A673 (cell line): Measurements from ENCODE around the gene TSHZ2. TPM values are rescaled to one million over a fixed set of nuclear protein-coding genes. Genes with fewer than 3 reads are reported as not detected.

Experiments
- BruUV-seq: library from RNA; stranded (reverse); fragments of 400-500 nt; replicated peaks from 2 replicates; lab custom pipeline; 2021; lab: Mats Ljungman, UMichigan
- CTCF ChIA-PET: fragments of 300-600 bp; sonication (Branson Sonifier 250); formaldehyde crosslinking; loops from one replicate; lab custom pipeline; 2022; ENCODE audit warnings: antibody characterized with exemption; lab: Charles Lee
- POLR2A ChIA-PET: fragments of 300-600 bp; sonication (Branson Sonifier 250); formaldehyde crosslinking; loops from one replicate; lab custom pipeline; 2022; ENCODE audit warnings: antibody characterized with exemption; ENCODE audit not compliant: low non-redundant PET; lab: Charles Lee
- DNase-seq: peaks from one replicate; pipeline ENCODE4 v3.0.0-alpha.2; 2015; ENCODE audit warnings: low spot score
- H3K27ac ChIP-seq: fragments of 200-600 bp; sonication (generic); 2 replicates; pipeline ENCODE4 v1.5.1; 2016; ENCODE audit warnings: mixed run types, low read depth, mild to moderate bottlenecking, mixed read lengths, antibody characterized with exemption, low read length; ENCODE audit not compliant: poor library complexity, severe bottlenecking
- H3K27me3 ChIP-seq: fragments of 200-600 bp; sonication (generic); replicated peaks from 2 replicates; pipeline ENCODE4 v1.6.1; 2017; ENCODE audit warnings: mixed run types, low read depth, mild to moderate bottlenecking, mixed read lengths, antibody characterized with exemption, low read length; ENCODE audit not compliant: insufficient read depth, poor library complexity
- H3K36me3 ChIP-seq: fragments of 200-600 bp; sonication (generic); 2 replicates; pipeline ENCODE4 v1.6.1; 2016; ENCODE audit warnings: mixed run types, mild to moderate bottlenecking, mixed read lengths, antibody characterized with exemption, low read length; ENCODE audit not compliant: insufficient read depth, poor library complexity, severe bottlenecking
- H3K4me1 ChIP-seq: fragments of 200-600 bp; sonication (generic); 2 replicates; pipeline ENCODE4 v1.6.1; 2017; ENCODE audit warnings: mixed run types, mild to moderate bottlenecking, mixed read lengths, antibody characterized with exemption, low read length; ENCODE audit not compliant: insufficient read depth, poor library complexity, severe bottlenecking
- H3K4me3 ChIP-seq: fragments of 200-600 bp; sonication (generic); 2 replicates; pipeline ENCODE4 v1.5.1; 2016; ENCODE audit warnings: low read depth, mixed run types, mild to moderate bottlenecking, mixed read lengths, low read length; ENCODE audit not compliant: poor library complexity, severe bottlenecking
- H3K9me3 ChIP-seq: fragments of 200-600 bp; sonication (generic); 2 replicates; pipeline ENCODE4 v1.6.1; 2016; ENCODE audit warnings: mixed run types, low read depth, mild to moderate bottlenecking, mixed read lengths, antibody characterized with exemption, low read length; ENCODE audit not compliant: poor library complexity, severe bottlenecking
- CTCF ChIP-seq: fragments of 300-800, 200-600 bp; sonication (generic); conservative IDR thresholded peaks from 2 replicates; pipeline ENCODE4 v1.5.1; 2017; ENCODE audit warnings: low read depth, mild to moderate bottlenecking, antibody characterized with exemption, low read length, moderate library complexity, mixed read lengths
- EZH2 ChIP-seq: fragments of 200-600 bp; sonication (generic); IDR thresholded peaks from 2 replicates; pipeline ENCODE4 v1.6.1; 2017; ENCODE audit warnings: borderline replicate concordance, low read depth, mild to moderate bottlenecking, mixed read lengths, antibody characterized with exemption, low read length; ENCODE audit not compliant: poor library complexity, severe bottlenecking
- intact Hi-C: fragments of 100-400 bp; cut with micrococcal nuclease; formaldehyde crosslinking; loops from one replicate; pipeline ENCODE4 v1.10.0; 2022; ENCODE audit not compliant: unreplicated experiment
- total RNA-seq: library from RNA; stranded (reverse); gene quantifications from 2 replicates; pipeline ENCODE4 v1.2.3, GENCODE V29; 2021

Gene TSHZ2
- total RNA-seq, 1 experiment from 2014 or later: 4.1 TPM

DNA sequence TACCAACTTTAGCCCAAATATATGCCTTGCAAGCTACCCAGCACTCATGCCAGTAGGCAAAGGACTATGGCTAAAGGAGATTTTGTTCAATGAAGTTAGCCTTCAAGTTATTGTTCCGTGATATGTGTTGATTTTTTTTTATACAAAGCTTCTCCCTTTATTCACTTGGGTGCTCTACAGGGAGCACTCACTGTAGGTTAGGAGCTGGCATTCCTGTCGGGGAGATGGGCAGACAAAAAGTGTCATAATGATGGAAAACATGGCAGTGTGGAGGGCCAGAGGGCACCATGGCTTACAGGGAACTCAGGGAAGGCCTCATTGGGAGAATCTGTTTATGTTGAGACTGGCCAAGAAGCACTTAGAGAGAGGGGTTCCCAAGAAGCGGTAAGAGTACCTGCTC is 292.4 kb downstream of the TSHZ2 start:
- CTCF ChIA-PET: no interaction called here
- POLR2A ChIA-PET: no interaction called here

GRCh38 chr20:53265304-53265875 is 293.2 kb downstream of the TSHZ2 start:
- Histone ChIP-seq H3K9me3 (no peaks in the 10 kb centered on the region), H3K4me1 (peaks cover 4% of the 10 kb centered on the region), H3K27me3 (no peaks in the 10 kb centered on the region), H3K27ac (no peak overlapping the region), H3K36me3 (no peaks in the 10 kb centered on the region), H3K4me3 (no peak overlapping the region)
- no peak for TF ChIP-seq EZH2
- BruUV-seq: no TSS peak
- intact Hi-C loops: no loop called here
- no peak for DNase-seq
- POLR2A ChIA-PET: no interaction called here
- CTCF ChIA-PET: no interaction called here

More for the DNA sequence above, 292.4 kb downstream of the TSHZ2 start:
- no peaks in the 10 kb centered on the region for H3K27me3 ChIP-seq
- intact Hi-C loops: no loop called here
- H3K9me3 ChIP-seq: no peaks in the 10 kb centered on the region
- no TSS peak for BruUV-seq
- H3K4me3 ChIP-seq: no peak overlapping the region
- DNase-seq: no peak
- peaks cover 4% of the 10 kb centered on the region for H3K4me1 ChIP-seq
- no peak overlapping the region for H3K27ac ChIP-seq
- TF ChIP-seq CTCF (no peak), EZH2 (no peak)
- H3K36me3 ChIP-seq: no peaks in the 10 kb centered on the region

DNA sequence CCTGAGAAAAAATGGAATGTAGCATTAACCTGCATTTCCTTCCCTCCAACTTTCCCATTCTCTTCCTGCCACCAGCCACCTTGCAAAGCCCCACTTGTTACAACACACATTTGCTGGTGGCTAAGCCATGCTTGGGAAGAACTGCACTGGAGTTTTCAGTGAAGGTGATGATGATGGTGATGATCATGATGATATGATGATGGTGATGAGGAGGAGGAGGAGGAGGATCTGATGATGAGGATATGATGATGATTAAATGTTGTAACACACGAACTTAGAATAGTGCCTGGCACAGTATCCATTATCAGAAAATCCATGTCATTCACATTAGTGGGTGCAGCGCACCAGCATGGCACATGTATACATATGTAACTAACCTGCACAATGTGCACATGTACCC is 297.2 kb downstream of the TSHZ2 start:
- POLR2A ChIA-PET: no interaction called here
- no peaks in the 10 kb centered on the region for H3K27me3 ChIP-seq
- no TSS peak for BruUV-seq
- intact Hi-C loops: no loop called here
- H3K4me3 ChIP-seq: no peak overlapping the region
- H3K9me3 ChIP-seq: no peaks in the 10 kb centered on the region
- H3K4me1 ChIP-seq: no peaks in the 10 kb centered on the region
- TF ChIP-seq CTCF (no peak), EZH2 (no peak)
- no peaks in the 10 kb centered on the region for H3K36me3 ChIP-seq
- CTCF ChIA-PET: no interaction called here
- no peak overlapping the region for H3K27ac ChIP-seq
- no peak for DNase-seq
